Lower leg skin (tissue), 4 donors: ENCODE measurements around the gene SMCO4. TPM values are rescaled to one million over a fixed set of nuclear protein-coding genes. Genes with fewer than 3 reads are reported as not detected.
"Not testable (repeated sequence)": the region's sequence is repeated elsewhere in the genome, so short reads cannot be mapped to it uniquely, and the experiment has no call there.

ENCODE experiments used
- DNase-seq, 2 donors: peaks; one replicate each; pipeline ENCODE4 v3.0.0-alpha.2; 2019; ENCODE audit warnings: low spot score in 2 of 2
- H3K4me3 ChIP-seq: fragments of 200-600 bp; sonication (generic); 2 replicates; pipeline ENCODE4 v1.5.1; 2017; ENCODE audit warnings: mild to moderate bottlenecking, low read depth; ENCODE audit not compliant: poor library complexity, severe bottlenecking
- POLR2A ChIP-seq, 2 donors: fragments of 450-650 bp; IDR thresholded peaks; one replicate each; pipeline ENCODE4 v1.6.1; 2016 to 2017; ENCODE audit warnings: antibody characterized with exemption in 2 of 2, mild to moderate bottlenecking in 1 of 2, moderate library complexity in 1 of 2
- WGBS, 2 donors: methylation state at CpG; one replicate each; pipeline ENCODE4 v1.1.5; 2018; 5-methylcytosine and 5-hydroxymethylcytosine counted together
- intact Hi-C: fragments of 100-400 bp; cut with DNase I; formaldehyde crosslinking; loops from one replicate; pipeline ENCODE4 v1.15.0; 2023; ENCODE audit warnings: low total_unique reads
- total RNA-seq, 4 donors: library from RNA; depleted of rRNA; stranded (reverse); fragments of >200 nt; gene quantifications; one replicate each; pipeline ENCODE4 v1.1.0, GENCODE V29; 2016
- TF ChIP-seq, protein P1 (sequence below), 3 donors: fragments of 450-650 bp; IDR thresholded peaks; one replicate each; pipeline ENCODE4 v1.5.1; 2016; ENCODE audit warnings: antibody characterized with exemption in 3 of 3, mild to moderate bottlenecking in 3 of 3, moderate library complexity in 2 of 3

Gene SMCO4
- total RNA-seq, 4 donors from 2014 or later, result 8.2 to 30.4 (median 15.3) TPM

DNA sequence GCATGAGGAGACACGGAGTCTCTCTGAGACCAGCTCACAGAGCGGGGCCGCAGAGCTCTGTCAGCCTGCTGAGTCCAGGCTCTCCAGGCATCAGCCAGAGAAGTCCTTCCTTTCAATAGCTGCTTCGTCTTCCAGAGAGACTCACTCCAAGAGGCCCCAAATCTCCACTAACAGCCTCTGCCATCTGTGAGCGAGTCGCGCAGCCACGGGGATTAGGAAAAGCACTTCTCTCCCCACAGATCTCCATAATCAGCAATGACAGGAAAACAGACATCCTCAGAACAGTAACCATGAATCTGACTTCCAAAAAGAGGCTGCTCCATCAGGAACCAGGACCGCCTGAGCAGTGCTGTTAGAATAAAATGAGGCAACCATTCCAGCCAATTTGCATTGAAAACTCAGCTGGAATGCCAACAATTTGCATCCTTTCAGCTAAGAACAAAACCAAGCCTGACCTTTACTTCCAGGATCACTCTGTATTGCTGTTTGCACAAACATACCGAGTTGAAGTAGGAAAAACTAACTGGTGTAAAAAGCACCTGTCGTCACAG, 65.4 kb downstream of the SMCO4 start:
- DNase-seq, result no peak
- intact Hi-C loops, result no loop called here
- WGBS, 2 donors, result 85 to 86% methylated on average over 11 of the region's 11 CpGs
- no peak overlapping the region for H3K4me3 ChIP-seq
- TF ChIP-seq POLR2A (IDR thresholded peaks at IDR 0.05), result no peak
- TF ChIP-seq, protein P1, sequence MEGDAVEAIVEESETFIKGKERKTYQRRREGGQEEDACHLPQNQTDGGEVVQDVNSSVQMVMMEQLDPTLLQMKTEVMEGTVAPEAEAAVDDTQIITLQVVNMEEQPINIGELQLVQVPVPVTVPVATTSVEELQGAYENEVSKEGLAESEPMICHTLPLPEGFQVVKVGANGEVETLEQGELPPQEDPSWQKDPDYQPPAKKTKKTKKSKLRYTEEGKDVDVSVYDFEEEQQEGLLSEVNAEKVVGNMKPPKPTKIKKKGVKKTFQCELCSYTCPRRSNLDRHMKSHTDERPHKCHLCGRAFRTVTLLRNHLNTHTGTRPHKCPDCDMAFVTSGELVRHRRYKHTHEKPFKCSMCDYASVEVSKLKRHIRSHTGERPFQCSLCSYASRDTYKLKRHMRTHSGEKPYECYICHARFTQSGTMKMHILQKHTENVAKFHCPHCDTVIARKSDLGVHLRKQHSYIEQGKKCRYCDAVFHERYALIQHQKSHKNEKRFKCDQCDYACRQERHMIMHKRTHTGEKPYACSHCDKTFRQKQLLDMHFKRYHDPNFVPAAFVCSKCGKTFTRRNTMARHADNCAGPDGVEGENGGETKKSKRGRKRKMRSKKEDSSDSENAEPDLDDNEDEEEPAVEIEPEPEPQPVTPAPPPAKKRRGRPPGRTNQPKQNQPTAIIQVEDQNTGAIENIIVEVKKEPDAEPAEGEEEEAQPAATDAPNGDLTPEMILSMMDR (IDR thresholded peaks at IDR 0.05), result no peak

DNA sequence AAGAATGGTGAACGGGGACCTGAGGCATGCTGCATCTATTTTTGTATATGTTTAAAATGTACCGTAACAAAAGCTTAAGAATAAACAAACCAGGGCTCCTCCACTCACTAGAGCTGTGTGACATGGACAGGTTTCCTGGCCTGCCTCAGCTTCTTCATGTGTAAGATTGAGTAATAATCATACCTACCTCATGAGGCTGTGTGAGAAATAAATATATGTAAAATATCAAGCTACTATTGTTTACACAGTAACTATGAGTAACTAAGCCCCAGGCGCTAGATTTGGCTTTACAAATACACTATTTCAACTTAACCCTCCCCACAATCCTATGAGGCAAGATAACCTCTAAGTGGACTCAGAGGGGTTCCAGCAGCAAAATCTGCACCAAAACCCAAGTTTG, 66.4 kb downstream of the SMCO4 start:
- H3K4me3 ChIP-seq, result no peak overlapping the region
- intact Hi-C loops, result no loop called here
- no peak for TF ChIP-seq POLR2A (IDR thresholded peaks at IDR 0.05)
- TF ChIP-seq, protein P1 (IDR thresholded peaks at IDR 0.05), result no peak
- DNase-seq, result no peak
- WGBS, 2 donors, result 59 to 65% methylated on average over 3 of the region's 3 CpGs

DNA sequence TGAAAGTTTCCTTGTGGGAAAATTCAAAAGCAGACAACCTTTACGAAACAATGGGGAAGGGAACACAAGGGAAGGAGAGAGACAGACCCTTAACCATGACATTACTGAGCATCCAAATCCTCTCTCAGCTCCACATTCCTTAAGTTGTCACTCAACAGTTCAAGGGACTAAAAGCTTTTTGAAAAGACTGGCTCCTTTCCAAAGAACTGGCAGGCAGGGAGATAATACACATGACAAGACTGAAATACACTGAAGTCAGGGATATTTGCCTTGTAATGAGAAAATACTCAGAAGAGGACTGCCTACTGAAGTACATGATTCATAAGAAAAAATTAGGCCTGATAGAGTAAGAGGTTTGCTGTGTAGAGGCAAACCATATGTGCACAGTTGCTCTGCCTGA, 69.1 kb downstream of the SMCO4 start:
- 82 to 97% methylated on average over 1 of the region's 1 CpG for WGBS, 2 donors
- DNase-seq, result no peak
- TF ChIP-seq POLR2A (IDR thresholded peaks at IDR 0.05), result no peak
- TF ChIP-seq, protein P1 (IDR thresholded peaks at IDR 0.05), result no peak
- no peak overlapping the region for H3K4me3 ChIP-seq
- intact Hi-C loops, result no loop called here

DNA sequence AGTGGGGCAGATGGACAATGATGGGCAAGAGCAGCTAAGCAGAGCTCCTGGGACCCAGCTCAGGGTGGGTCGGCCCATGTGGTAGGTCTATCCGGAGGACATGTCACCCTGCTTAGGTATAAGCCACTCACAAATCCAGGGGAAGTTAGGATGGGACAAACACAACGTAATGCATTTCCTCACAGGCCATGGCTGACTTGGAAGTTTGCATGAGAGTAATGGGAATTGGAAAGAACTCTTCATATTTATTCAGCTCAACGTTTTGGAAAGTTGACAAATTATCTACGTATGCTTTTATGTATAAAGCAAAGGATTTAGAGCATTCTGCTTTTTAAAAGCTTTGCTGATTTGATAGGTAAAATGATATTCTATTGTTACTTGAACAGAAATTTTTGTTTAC, 74.9 kb downstream of the SMCO4 start:
- WGBS, 2 donors, result 74 to 76% methylated on average over 5 of the region's 5 CpGs
- no peak overlapping the region for H3K4me3 ChIP-seq
- intact Hi-C loops, result no loop called here
- no peak for DNase-seq
- TF ChIP-seq, protein P1 (IDR thresholded peaks at IDR 0.05), result no peak
- no peak for TF ChIP-seq POLR2A (IDR thresholded peaks at IDR 0.05)

DNA sequence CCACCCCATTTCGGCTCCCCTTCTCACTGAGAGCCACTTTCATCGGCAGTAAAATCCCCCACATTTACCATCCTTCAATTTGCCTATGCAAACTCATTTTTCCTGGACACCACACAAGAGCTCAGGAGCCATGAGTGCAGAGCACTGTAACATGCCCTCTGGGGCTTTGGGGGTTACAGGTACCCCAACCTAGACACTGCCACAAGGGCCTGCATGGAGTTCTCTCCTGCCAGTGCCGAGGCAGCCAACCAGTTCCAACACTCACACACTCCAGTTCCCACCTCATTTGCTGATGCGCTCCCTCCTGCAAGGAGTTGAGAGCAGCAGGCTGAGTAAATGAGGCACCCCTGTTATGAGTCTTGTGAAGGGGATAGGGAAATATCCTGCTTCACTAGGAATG, 76.1 kb downstream of the SMCO4 start:
- 81 to 92% methylated on average over 4 of the region's 4 CpGs for WGBS, 2 donors
- intact Hi-C loops, result no loop called here
- no peak for DNase-seq
- no peak for TF ChIP-seq POLR2A (IDR thresholded peaks at IDR 0.05)
- TF ChIP-seq, protein P1 (IDR thresholded peaks at IDR 0.05), result no peak
- H3K4me3 ChIP-seq, result no peak overlapping the region

DNA sequence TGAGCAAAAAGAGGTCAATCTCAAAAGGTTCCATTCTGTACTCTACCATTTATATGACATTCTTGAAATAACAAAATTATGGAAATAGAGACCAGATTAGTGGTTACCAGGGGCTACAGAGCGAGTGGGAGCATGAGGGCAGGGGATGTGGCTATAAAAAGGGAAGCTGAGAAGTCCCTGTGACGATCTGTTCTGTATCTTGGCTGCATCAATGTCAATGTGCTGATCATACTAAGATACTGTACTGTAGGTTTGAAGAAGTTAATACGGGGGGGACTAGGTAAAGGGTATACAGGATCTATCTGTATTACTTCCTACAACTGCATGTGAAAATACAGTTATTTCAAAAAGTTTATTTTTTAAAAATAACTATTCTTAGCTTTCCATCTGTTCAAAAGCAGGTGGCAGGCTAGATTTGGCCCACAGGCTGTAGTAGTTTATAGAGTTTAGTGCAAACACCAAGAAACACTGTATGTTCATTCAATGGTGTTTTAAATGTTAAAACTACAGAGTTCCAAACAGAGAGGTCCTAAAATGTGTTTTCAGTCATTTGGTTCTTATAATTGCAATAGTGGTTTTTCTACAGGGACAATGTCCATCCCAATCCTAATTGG, 78.2 kb downstream of the SMCO4 start:
- DNase-seq, result no peak
- 67 to 68% methylated on average over 3 of the region's 3 CpGs for WGBS, 2 donors
- no peak for TF ChIP-seq POLR2A (IDR thresholded peaks at IDR 0.05)
- TF ChIP-seq, protein P1 (IDR thresholded peaks at IDR 0.05), result no peak
- H3K4me3 ChIP-seq, result no peak overlapping the region
- intact Hi-C loops, result no loop called here

DNA sequence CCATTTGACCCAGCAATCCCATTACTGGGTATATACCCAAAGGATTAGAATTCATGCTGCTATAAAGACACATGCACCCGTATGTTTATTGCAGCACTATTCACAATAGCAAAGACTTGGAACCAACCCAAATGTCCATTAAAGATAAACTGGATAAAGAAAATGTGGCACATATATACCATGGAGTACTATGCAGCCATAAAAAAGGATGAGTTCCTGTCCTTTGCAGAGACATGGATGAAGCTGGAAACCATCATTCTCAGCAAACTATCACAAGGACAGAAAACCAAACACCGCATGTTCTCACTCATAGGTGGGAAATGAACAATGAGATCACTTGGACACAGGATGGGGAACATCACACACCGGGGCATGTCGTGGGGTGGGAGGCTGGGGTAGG, 79.5 kb downstream of the SMCO4 start:
- DNase-seq, H3K4me3 ChIP-seq, intact Hi-C loops: not testable (repeated sequence)
- WGBS, 2 donors, result 94 to 97% methylated on average over 4 of the region's 4 CpGs
